ENCODE measurements around the gene ANXA10.
A peak's percentile ranks its signal among the peaks of the same experiment; 100 is the strongest.
"Not testable (repeated sequence)": the region's sequence is repeated elsewhere in the genome, so short reads cannot be mapped to it uniquely, and the experiment has no call there.

The ANXA10 gene

DNA sequence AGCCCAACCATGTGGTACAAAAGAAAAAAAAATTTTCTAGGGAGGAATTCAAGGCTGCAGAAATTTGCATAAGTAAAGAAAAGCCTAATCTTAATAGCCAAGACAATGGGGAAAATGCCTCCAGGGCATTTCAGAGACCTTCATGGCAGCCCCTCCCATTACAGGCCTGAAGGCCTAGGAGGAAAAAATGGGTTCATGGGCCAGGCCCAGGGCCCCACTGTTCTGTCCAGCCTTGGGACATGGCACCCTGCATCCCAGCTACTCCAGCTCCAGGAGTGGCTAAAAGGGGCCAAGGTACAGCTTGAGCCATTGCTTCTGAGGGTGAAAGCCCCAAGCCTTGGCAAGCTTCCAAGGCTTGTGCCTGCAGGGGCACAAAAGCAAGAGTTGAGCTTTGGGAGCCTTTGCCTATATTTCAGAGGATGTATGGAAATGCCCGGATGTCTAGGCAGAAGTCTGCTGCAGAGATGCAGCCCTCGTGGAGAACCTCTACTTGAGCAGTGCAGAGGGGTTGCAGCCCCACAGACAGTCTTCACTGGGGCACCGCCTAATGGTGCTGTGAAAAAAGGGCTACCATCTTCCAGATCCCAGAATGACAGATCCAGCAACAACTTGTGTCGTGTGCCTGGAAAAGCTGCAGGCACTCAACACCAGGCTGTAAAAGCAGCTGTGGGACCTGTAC is 111.0 kb downstream of the ANXA10 start:
- POLR2A ChIA-PET (ENCODE audit: low non-redundant PET): no interaction called here
- CTCF ChIA-PET: interaction anchor here (0.7 kb wide), 1 partner anchor 868 kb away, joined by 3 read pairs; no protein-coding TSS in a partner anchor
- TF ChIP-seq, protein P1, sequence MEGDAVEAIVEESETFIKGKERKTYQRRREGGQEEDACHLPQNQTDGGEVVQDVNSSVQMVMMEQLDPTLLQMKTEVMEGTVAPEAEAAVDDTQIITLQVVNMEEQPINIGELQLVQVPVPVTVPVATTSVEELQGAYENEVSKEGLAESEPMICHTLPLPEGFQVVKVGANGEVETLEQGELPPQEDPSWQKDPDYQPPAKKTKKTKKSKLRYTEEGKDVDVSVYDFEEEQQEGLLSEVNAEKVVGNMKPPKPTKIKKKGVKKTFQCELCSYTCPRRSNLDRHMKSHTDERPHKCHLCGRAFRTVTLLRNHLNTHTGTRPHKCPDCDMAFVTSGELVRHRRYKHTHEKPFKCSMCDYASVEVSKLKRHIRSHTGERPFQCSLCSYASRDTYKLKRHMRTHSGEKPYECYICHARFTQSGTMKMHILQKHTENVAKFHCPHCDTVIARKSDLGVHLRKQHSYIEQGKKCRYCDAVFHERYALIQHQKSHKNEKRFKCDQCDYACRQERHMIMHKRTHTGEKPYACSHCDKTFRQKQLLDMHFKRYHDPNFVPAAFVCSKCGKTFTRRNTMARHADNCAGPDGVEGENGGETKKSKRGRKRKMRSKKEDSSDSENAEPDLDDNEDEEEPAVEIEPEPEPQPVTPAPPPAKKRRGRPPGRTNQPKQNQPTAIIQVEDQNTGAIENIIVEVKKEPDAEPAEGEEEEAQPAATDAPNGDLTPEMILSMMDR (conservative IDR thresholded peaks at IDR 0.05; ENCODE audit: low read depth): no peak
- no peak for DNase-seq (ENCODE audit: low spot score)
- H3K27ac ChIP-seq: no peak overlapping the region

DNA sequence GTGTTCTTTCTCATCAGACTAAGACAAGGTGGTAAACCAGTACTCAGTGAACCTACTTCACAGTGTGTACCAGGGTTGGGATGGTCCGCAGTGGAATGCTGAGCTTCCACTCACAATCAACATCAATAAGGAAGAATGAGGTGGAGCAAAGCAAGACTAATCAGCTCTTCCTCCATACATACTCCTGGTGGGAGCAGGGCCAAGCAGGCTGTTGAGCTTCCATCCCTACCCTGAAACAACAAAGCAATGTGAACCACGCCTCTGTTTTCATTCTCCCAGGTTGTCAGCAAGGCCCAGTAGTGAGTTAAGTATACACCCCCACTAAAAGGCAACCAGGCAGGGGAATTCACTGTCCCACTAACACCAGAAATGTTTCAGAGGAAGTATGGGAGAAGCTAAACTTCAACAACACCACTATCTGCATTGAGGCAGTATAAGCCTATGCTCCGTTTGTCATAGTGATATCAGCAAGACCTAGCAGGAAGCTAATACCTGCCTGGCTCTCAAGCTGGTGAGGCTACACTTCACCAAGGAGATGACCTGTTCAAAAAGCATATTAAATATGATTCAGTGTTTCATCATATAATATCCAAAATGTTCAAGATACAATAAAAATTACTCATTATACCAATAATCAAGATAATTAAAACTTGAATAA is 116.7 kb downstream of the ANXA10 start:
- POLR2A ChIA-PET (ENCODE audit: low non-redundant PET): interaction anchor here (0.5 kb wide), 1 partner anchor 16 kb away, joined by 3 read pairs; no protein-coding TSS in a partner anchor
- TF ChIP-seq, protein P1 (conservative IDR thresholded peaks at IDR 0.05; ENCODE audit: low read depth): no peak
- no peak overlapping the region for H3K27ac ChIP-seq
- CTCF ChIA-PET: no interaction called here
- no peak for DNase-seq (ENCODE audit: low spot score)

DNA sequence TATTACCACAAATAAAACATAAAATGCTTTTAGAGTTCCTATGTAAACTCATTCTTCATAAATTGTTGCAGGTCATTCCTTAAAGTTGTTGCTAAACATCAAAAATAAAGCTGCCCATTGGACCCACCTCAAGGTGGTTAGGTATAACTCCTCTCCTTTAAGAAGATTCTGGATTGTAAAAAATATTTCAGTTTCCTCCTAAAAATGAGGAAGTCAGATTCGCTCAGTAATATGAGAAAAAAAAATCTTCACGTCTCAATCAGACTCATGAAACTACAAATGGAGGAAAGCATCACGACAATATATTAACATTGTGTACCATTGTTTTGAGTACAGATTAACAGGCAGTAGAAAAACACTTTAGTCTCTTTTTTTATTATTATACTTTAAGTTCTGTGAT is 120.3 kb downstream of the ANXA10 start:
- H3K27ac ChIP-seq: no peak overlapping the region
- ChIA-PET POLR2A (ENCODE audit: low non-redundant PET) (no interaction called here), CTCF (no interaction called here)
- DNase-seq (ENCODE audit: low spot score): no peak
- TF ChIP-seq, protein P1 (conservative IDR thresholded peaks at IDR 0.05; ENCODE audit: low read depth): no peak

DNA sequence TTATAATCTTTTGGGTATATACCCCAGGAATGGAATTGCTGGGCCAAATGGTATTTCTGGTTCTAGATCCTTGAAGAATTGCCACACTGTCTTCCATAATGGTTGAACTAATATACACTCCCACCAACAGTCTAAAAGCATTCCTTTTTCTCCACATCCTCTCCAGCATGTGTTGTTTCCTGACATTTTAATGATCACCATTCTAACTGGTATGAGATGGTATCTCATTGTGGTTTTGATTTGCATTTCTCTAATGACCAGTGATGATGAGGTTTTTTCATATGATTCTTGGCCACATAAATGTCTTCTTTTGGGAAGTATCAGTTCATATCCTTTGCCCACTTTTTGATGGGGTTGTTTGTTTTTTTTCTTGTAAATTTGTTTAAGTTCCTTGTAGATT is 121.2 kb downstream of the ANXA10 start:
- H3K27ac ChIP-seq; POLR2A ChIA-PET (ENCODE audit: low non-redundant PET); DNase-seq (ENCODE audit: low spot score); CTCF ChIA-PET: not testable (repeated sequence)

DNA sequence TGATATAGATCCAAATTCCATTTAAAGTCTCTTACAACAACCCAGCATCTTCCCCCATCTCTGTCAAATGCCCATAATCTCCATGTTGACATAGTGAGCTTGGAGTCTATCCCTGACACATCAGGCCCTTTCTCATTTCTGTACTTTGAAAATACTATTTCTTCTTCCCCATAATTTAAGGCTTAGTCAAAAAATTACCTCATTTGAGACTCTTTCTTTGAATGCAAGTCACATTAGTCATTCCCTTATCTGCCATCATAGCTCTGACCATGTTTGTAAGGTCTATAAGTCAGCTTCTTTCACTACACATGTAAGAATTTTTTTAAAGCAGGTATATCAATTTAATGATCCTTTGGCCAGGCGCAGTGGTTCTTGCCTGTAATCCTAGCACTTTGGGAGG is 126.3 kb downstream of the ANXA10 start:
- TF ChIP-seq, protein P1 (conservative IDR thresholded peaks at IDR 0.05; ENCODE audit: low read depth): no peak
- ChIA-PET CTCF (interaction anchor here (0.6 kb wide), 1 partner anchor 1346 kb away, joined by 3 read pairs; no protein-coding TSS in a partner anchor), POLR2A (ENCODE audit: low non-redundant PET) (no interaction called here)
- no peak for DNase-seq (ENCODE audit: low spot score)
- H3K27ac ChIP-seq: no peak overlapping the region

DNA sequence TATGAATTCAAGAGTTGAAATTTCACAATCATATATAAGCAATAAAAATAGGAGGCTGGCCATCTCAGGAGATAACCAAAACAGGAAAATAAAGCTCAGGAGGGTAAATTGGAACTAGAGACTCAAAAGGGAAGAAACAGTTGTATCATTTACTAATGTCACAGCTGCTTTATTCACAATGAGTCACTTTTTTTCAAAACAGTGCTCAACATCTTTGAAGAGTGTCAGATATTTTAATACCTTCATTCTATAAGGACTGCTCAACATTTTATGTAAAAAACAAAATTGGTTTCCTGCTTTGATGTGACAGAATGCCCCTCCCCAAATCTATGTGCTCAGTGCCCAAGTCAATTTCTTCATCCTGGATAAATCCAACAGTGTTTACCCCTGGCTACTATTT is 128.6 kb downstream of the ANXA10 start:
- DNase-seq (ENCODE audit: low spot score): no peak
- H3K27ac ChIP-seq: no peak overlapping the region
- ChIA-PET CTCF (no interaction called here), POLR2A (ENCODE audit: low non-redundant PET) (no interaction called here)
- TF ChIP-seq, protein P1 (conservative IDR thresholded peaks at IDR 0.05; ENCODE audit: low read depth): no peak

DNA sequence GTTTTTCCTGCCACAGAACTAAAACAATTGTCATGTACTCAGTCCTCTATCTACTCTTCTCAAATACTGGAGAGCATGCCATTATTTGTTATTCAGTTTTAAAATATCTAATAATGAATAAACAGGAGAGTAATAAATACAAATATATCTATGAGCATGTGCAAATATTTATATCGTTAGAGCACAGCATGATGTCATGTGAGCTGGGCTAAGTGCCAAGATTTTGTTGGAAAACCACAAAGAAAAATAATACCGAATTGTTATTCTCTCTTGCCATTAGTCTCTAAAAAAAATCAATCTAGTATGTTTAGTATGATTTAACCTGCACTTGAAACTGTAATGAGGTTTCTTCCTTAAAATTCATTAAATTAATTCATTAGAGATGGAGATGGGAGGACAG is 129.0 kb downstream of the ANXA10 start:
- POLR2A ChIA-PET (ENCODE audit: low non-redundant PET): no interaction called here
- DNase-seq (ENCODE audit: low spot score): peak; percentile 5
- H3K27ac ChIP-seq: no peak overlapping the region
- TF ChIP-seq, protein P1 (conservative IDR thresholded peaks at IDR 0.05; ENCODE audit: low read depth): no peak
- CTCF ChIA-PET: no interaction called here

All from RWPE1 (cell line).